ENCODE data around the gene HIVEP1. TPM values are rescaled to one million over a fixed set of nuclear protein-coding genes. Genes with fewer than 3 reads are reported as not detected.

The HIVEP1 gene
- total RNA-seq, 3 donors from 2014 or later = 24.8 to 41.3 (median 27.2) TPM

GRCh38 chr6:12190252-12190651, 178.1 kb downstream of the HIVEP1 start:
- TF ChIP-seq POLR2AphosphoS5 (IDR thresholded peaks at IDR 0.05) (no peak), CTCF (IDR thresholded peaks at IDR 0.05) (no peak), POLR2A (IDR thresholded peaks at IDR 0.05) (no peak)
- H3K27ac ChIP-seq = no peak overlapping the region
- intact Hi-C loops (cut with DNase I; ENCODE audit: low total_unique reads) = no loop called here

GRCh38 chr6:12196326-12196936, 184.3 kb downstream of the HIVEP1 start:
- H3K27me3 ChIP-seq = no peaks in the 10 kb centered on the region
- H3K4me1 ChIP-seq = no peaks in the 10 kb centered on the region
- no peak for TF ChIP-seq POLR2AphosphoS5 (IDR thresholded peaks at IDR 0.05)
- intact Hi-C loops (cut with DNase I; ENCODE audit: low total_unique reads) = no loop called here
- no peaks in the 10 kb centered on the region for H3K9me3 ChIP-seq
- DNase-seq (ENCODE audit: low spot score in 2 of 2) = no peak
- H3K4me3 ChIP-seq = no peak overlapping the region
- H3K27ac ChIP-seq = no peak overlapping the region
- no peaks in the 10 kb centered on the region for H3K36me3 ChIP-seq

More at GRCh38 chr6:12190252-12190651, 178.1 kb downstream of the HIVEP1 start:
- no peak for DNase-seq (ENCODE audit: low spot score in 2 of 2)
- Histone ChIP-seq H3K9me3 (no peaks in the 10 kb centered on the region), H3K36me3 (no peaks in the 10 kb centered on the region), H3K4me3 (no peak overlapping the region), H3K27me3 (no peaks in the 10 kb centered on the region), H3K4me1 (no peaks in the 10 kb centered on the region)

GRCh38 chr6:12198851-12199250, 186.7 kb downstream of the HIVEP1 start:
- Histone ChIP-seq H3K4me1 (no peaks in the 10 kb centered on the region), H3K9me3 (no peaks in the 10 kb centered on the region), H3K27me3 (no peaks in the 10 kb centered on the region), H3K4me3 (no peak overlapping the region), H3K36me3 (no peaks in the 10 kb centered on the region), H3K27ac (no peak overlapping the region)
- no peak for DNase-seq (ENCODE audit: low spot score in 2 of 2)
- no peak for TF ChIP-seq POLR2A (IDR thresholded peaks at IDR 0.05)
- no peak for TF ChIP-seq POLR2AphosphoS5 (IDR thresholded peaks at IDR 0.05)
- TF ChIP-seq CTCF (IDR thresholded peaks at IDR 0.05) = no peak
- intact Hi-C loops (cut with DNase I; ENCODE audit: low total_unique reads) = no loop called here

- Histone ChIP-seq H3K36me3 (no peaks in the 10 kb centered on the region), H3K27ac (no peak overlapping the region), H3K4me1 (no peaks in the 10 kb centered on the region), H3K27me3 (no peaks in the 10 kb centered on the region), H3K9me3 (no peaks in the 10 kb centered on the region), H3K4me3 (no peak overlapping the region)
- intact Hi-C loops (cut with DNase I; ENCODE audit: low total_unique reads) = no loop called here
- DNase-seq (ENCODE audit: low spot score in 2 of 2) = no peak
- TF ChIP-seq CTCF (IDR thresholded peaks at IDR 0.05) = no peak
- no peak for TF ChIP-seq POLR2AphosphoS5 (IDR thresholded peaks at IDR 0.05)
- TF ChIP-seq POLR2A (IDR thresholded peaks at IDR 0.05) = no peak
These were observed 188.0 kb downstream of the HIVEP1 start for GRCh38 chr6:12200015-12200564.

- intact Hi-C loops (cut with DNase I; ENCODE audit: low total_unique reads) = no loop called here
- Histone ChIP-seq H3K4me1 (no peaks in the 10 kb centered on the region), H3K4me3 (no peak overlapping the region), H3K27ac (no peak overlapping the region), H3K36me3 (no peaks in the 10 kb centered on the region), H3K9me3 (no peaks in the 10 kb centered on the region), H3K27me3 (no peaks in the 10 kb centered on the region)
- DNase-seq (ENCODE audit: low spot score in 2 of 2) = no peak
- no peak for TF ChIP-seq POLR2AphosphoS5 (IDR thresholded peaks at IDR 0.05)
- no peak for TF ChIP-seq POLR2A (IDR thresholded peaks at IDR 0.05)
- TF ChIP-seq CTCF (IDR thresholded peaks at IDR 0.05) = no peak
These were observed 188.6 kb downstream of the HIVEP1 start for GRCh38 chr6:12200761-12201160.
